Kidney glomerular epithelial cell (primary cell): Measurements from ENCODE around the gene FAM25C.
"Not testable (repeated sequence)": the region's sequence is repeated elsewhere in the genome, so short reads cannot be mapped to it uniquely, and the experiment has no call there.

Source experiments
- DNase-seq: peaks from one replicate; lab custom pipeline; 2025; lab: John Stamatoyannopoulos, UW

The FAM25C gene

GRCh38 chr10:47999691-48000090 is at the start of gene FAM25C:
Gene FAM25C (minus strand): TSS chr10:47999791. CDS start chr10:47999765, 26 bp downstream.
- not testable (repeated sequence) for DNase-seq

DNA sequence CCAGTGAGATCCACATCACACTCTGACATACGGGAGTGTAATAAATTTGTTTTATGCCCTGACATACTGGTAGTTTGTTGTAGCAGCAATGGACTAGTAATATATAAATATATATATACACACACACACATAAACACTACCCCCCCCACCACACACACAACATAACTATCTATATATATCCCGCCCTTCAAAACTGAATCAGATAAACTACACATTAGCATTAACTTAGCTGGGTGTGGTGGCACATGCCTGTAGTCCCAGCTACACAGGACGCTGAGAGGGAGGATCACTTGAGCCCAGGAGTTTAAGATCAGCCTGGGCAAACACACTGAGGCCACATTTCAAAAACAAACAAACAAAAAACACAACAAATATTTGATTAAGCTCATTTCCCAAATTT is 45.0 kb upstream of the FAM25C start:
- DNase-seq: not testable (repeated sequence)

DNA sequence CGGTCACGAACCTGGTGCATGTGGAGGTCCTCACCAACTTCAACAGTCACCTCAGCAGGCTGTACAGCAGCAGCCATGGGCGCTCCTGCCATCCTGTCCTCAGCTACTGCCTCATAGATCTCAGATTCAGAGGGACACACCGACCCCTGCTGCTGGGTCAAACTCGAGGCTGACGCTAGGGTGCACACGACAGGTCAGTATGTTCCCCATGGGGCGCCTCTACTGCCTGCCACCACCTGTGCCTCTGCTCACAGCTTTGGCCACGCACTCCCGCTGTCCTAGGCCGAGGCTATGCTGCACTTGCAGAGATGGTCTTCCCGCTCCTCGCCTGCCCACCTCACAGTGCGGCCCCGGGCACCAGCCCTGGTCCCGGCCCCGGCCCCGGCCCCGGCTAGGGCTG is 31.8 kb upstream of the FAM25C start:
- not testable (repeated sequence) for DNase-seq

DNA sequence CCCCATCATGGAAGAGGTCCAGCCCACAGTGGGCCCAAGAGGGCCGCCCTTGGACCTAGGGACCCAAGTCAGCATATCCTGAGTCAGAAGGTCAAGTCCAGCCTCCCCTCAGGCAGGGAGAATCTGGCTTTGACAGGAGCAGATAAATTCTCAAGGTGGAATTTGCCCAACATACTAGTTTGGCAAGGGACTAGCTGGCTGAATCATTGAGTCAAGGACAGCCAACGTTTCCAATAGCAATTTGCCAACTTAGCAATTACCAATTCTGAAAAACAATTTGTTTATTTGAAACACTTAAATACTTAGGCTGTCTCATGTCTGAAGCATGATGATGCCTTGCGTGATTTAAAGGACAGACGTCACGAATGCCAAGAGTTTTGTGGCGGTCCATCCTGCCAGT is 2.7 kb upstream of the FAM25C start:
- not testable (repeated sequence) for DNase-seq

DNA sequence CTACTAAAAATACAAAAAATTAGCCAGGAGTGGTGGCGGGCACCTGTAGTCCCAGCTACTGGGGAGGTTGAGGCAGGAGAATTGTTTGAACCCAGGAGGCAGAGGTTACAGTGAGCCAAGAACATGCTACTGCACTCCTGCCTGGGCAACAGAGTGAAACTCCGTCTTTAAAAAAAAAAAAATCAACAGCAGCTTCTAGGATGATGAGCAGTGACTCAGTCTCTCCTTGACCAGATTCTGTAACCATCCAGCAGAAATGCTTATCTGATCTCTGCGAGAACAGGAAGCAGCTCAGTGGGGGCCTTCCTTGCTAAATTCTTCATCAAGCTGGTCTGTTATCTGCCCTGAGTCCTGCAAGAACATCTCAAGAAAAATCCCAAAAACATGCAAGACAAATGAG is 5.5 kb downstream of the FAM25C start:
- peak; percentile 19 for DNase-seq

DNA sequence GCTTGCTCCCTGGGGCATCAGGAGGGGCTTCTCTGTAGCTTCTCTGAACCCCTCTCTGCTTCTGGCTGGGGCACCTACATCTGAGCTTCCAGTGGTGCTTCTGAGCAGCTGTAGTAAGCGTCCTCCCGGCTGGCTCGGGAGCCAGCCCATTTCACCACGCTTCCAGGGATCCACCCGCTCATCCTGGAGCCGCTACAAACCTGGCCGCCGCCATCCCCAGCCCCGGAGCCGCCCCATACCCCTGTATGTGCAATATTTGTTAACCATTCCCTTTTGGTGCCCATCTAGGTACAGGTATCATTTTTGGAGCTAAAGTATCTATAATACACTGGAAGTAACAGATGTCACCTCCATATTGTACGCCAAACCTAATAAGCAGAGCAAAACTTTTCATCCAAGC is 7.0 kb downstream of the FAM25C start:
- DNase-seq: not testable (repeated sequence)

DNA sequence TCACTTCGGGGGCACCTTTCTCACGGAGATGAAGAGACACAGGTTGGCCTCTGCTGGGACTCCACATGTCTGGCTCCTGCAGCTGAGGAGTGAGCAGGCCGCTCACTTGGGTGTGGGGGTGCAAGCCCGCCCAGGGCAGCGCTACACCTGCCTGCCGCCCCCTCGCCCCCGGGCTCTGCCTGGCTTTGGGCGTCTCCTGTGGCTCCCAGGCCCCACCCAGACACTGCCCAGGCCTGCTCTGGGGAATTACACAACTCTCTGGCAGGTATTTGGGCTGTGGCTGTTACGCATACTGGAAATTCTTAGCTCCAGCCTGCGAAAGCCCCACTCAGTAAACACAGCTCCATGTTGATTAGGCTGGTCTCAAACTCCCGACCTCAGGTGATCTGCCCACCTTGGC is 7.9 kb downstream of the FAM25C start:
- not testable (repeated sequence) for DNase-seq

DNA sequence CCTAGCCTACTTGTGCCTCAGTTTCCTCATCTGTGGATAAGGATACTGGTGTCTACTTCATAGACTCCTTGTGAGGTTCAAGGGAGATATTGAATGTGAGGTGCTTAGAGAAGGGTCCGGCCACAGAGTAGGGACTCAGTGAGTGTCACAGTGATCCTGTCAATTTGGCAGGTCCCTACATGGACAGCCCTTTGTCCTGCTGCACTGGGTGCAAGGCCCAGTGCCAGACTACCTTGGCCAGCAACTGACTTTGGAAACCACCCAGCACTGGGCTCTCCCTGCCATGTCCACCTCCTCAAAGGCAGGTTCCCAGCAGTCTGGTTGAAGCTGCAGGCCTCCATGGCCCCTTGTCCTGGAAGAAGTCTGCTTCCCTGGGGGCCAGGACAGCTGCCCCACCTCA is 9.5 kb downstream of the FAM25C start:
- not testable (repeated sequence) for DNase-seq

DNA sequence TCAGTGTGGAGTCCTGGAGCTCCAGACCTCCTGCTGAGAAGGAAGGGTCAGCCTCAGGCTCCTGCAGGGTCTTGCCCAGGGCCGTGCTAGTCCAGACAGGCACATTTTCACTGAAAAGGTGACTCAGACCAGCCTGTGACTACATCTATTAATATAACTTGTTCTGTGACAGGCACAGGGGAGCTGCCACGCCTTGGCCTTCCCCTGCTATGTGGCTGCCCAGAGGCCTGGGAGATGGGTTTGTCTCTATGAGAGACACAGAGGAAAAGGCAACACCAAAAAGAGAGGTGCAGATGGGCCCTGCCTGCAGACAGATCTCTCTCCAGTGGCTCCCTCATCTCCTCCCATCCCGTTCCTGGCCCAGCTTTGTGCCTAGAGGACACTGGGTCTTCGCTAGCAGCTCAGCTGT is 10.0 kb downstream of the FAM25C start:
- DNase-seq: not testable (repeated sequence)

- DNase-seq: peak; percentile 62
Observed at GRCh38 chr10:47988718-47989541, 10.7 kb downstream of the FAM25C start.

- not testable (repeated sequence) for DNase-seq
Observed at GRCh38 chr10:47987952-47988351, 11.6 kb downstream of the FAM25C start.

DNA sequence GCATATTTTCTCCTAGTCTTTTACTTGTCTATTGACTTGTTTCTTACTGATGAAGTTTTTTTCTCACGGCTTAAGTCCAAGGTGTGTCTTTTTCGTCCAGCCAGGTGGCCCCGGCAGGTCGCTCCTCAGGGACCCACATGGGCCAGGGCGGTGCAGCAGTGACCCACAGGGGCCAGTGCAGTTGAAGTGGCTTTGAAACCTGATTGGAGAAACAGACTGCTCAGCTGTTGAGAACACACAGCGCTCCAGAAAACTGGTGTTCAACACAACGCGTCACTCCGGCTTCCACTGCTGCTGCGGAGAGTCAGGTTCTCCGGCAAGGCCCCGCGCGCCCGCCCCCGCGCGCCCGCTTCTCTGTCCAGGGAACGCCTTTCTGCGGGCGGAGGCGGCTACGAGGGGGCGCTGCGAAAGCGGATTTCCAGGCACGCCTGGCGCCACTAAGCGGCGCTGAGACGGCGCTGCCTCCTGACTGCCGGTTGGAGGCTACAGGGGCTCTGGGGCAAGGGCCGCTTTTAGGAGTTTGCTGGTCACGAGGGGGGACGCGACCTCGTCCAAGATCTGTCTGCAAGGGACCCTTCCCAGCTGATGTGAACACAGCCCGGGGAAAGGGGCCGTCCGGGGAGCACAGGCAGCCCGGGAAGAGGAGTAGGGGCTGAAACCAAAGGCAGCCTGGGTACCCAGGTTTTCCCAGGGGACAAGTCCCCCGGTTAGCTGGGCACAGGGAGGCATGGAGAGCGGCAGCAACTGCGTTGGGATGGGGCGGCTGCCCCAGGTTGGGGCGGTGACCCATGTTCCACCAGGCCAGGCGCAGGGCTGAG is 13.0 kb downstream of the FAM25C start:
- DNase-seq: not testable (repeated sequence)

DNA sequence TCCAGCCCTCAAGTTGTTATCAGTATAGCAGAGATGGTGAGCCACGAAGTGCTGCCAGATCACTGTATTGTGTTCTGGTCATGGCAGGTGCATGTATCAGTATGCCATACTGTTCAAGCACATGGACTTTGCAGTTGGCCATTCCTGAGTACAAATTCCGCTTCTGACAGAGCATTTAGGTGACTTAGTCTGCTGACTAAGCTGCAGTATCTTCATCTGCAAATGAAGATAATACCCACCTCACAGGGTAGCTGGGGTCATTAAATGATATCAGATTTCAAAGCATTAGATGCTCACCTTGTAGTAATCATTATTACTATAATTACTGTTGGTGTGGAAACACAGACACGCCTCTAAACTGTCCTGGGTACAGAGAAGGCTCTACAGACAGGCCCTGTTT is 24.2 kb downstream of the FAM25C start:
- not testable (repeated sequence) for DNase-seq

DNA sequence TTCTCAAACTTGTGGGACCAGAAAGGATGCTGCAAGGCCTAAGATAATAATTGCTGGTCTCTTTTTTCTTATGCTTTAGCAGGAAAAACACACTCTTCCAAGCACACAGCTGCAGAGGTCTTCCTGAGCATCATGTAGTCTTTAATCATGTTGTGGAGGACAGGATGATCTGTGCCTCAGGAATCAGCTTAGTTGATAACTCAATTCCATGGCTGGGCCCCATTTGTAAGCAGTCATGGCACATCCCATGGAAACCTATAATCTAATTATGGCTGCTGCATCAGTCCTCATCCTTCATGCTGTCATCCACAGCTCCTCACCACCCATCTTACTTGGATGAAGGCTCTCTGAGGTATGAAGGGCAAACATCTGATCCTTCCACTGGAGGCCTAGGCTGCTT is 26.5 kb downstream of the FAM25C start:
- DNase-seq: not testable (repeated sequence)

DNA sequence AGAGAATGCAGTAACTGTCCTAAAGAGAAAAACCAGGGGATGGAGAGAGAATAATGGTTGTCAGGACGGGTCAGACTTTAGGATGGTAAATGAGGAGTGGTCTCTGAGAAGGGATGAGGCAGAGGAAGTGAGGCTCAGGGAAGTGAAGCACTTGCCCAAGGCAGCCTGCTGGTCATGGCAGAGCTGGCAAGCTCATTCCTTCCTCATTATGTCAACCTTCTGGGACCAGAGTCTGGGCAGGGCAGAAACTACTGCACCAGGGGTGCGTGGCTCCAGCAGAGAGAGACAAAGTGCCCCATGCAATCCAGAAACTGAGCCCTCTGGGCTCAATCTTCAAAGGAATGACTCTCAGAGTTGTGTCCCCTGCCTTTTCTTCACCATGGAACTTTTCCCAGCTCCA is 27.5 kb downstream of the FAM25C start:
- not testable (repeated sequence) for DNase-seq

DNA sequence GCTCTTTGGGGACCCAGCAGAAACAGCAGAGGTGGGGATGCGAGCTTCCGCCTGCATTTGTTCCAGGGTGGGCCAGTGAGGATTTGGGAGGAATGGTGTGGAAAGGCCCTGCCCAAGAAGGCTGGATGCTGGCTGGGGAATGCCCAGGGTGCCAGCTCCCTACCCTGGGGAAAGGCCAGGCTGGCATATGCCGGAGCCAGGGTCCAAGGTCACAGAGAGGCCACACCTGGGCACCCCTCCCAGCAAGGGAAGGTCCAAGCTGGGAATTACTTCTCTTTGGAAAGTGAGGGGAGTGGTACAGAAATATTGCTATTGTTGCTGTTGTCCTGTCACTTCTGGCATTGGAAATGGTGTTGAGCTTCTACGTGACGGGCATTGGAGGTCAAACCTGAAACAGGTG is 28.0 kb downstream of the FAM25C start:
- not testable (repeated sequence) for DNase-seq

- DNase-seq: not testable (repeated sequence)
Observed at GRCh38 chr10:47970047-47970446, 29.5 kb downstream of the FAM25C start.

DNA sequence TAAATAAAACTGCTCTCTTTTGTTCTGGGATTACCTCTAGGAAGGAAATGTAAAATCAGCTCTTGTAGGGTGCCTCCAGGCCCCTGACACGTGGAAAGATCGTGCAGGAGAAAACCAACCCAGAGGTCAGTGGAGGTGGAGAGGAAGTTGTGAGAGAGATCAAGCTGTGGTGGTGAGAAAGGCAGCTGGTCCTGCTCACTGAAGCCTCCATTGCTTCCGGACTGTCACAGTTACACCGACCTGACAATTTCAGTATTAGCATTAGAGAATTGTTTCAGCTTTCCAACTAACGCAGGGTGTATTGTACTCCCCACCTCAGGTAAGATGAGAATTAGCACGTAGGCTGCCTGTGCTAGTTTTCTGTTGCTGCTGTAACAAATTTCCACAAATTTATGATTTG is 30.6 kb downstream of the FAM25C start:
- DNase-seq: not testable (repeated sequence)

- not testable (repeated sequence) for DNase-seq
Observed at GRCh38 chr10:47964280-47965063, 35.1 kb downstream of the FAM25C start.

- DNase-seq: not testable (repeated sequence)
Observed at GRCh38 chr10:47962785-47963184, 36.8 kb downstream of the FAM25C start.

- DNase-seq: not testable (repeated sequence)
Observed at GRCh38 chr10:47960699-47961098, 38.9 kb downstream of the FAM25C start.

- DNase-seq: not testable (repeated sequence)
Observed at GRCh38 chr10:47959677-47960076, 39.9 kb downstream of the FAM25C start.
